Retinal pigment epithelial cell (primary cell): ENCODE results near the gene PAXX.

Experiments
- DNase-seq: peaks from one replicate; pipeline ENCODE4 v3.0.0-alpha.2; 2010; ENCODE audit warnings: low read depth
- H3K4me3 ChIP-seq: 2 replicates; pipeline ENCODE4 v1.5.1; 2011; ENCODE audit warnings: mild to moderate bottlenecking, low read length, control low read depth, moderate library complexity
- TF ChIP-seq, protein P1 (sequence below): conservative IDR thresholded peaks from 2 replicates; pipeline ENCODE4 v1.5.1; 2011; ENCODE audit warnings: low read depth, low read length, control low read depth, inconsistent platforms

Gene PAXX

DNA sequence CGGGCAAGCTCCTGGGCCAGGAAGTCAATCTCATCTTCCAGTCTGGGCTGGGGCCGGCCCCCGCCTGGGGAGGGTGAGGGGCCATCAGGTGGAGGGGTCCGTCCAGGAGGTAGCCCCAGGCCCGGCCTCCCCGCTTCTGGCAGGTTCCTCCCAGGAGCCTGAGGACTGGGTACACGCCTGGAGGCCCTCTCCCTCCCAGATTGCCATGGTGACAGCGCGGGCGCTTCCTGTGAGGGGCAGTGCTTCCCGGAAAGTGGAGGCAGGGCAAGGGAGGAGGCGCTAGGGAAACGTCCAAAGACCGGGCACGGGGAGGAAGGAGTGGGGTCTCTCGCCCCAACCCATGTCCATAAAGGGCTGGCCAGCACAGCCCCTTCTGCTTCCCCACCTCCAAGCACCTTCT, 48.9 kb downstream of the PAXX start:
- TF ChIP-seq, protein P1, sequence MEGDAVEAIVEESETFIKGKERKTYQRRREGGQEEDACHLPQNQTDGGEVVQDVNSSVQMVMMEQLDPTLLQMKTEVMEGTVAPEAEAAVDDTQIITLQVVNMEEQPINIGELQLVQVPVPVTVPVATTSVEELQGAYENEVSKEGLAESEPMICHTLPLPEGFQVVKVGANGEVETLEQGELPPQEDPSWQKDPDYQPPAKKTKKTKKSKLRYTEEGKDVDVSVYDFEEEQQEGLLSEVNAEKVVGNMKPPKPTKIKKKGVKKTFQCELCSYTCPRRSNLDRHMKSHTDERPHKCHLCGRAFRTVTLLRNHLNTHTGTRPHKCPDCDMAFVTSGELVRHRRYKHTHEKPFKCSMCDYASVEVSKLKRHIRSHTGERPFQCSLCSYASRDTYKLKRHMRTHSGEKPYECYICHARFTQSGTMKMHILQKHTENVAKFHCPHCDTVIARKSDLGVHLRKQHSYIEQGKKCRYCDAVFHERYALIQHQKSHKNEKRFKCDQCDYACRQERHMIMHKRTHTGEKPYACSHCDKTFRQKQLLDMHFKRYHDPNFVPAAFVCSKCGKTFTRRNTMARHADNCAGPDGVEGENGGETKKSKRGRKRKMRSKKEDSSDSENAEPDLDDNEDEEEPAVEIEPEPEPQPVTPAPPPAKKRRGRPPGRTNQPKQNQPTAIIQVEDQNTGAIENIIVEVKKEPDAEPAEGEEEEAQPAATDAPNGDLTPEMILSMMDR = no peak
- H3K4me3 ChIP-seq = no peak overlapping the region
- DNase-seq = no peak

DNA sequence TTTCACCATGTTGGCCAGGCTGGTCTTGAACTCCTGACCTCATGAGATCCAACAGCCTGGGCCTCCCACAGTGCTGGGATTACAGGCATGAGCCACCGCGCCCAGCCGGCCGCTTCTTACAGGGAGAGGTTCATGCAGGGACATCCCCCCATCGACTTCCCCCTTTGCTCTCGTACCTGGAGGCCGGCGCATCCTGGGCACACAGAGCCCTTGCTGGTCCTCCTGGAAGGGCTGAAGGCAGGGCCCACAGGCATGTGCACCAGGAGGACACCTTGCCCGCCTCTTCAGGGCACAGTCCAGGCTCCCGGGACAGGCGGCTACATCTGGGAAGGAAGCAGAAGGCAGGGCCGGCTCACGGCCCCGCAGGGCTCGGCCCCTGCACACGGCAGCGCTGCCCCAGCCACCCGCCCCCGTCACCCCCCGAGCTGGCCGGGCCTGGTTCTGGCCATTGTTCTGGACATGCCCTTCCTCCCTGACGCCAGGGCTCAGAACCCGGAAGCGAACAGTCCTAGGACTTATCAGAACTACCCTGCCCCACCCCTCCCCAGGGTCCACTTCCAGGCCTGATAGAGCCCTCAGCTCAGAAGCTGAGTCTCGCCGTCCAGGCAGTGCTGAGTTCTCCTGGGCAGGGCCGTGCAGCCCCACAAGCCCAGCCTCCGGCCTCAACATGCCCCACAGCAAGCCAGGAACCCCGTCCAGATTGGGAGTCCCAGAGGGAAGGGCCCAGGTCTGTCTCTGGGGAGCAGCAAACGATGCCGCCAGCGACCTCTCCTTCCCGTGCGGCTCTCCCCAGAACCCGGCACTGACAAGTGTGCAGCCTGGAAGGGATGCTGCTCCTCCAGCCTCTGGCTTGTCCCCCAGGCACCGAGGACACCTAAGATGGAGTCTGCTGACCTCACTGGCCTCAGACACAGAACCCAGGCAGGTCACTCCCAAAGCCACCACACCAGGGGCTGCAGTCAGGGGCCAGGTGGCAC, 50.8 kb downstream of the PAXX start:
- no peak overlapping the region for H3K4me3 ChIP-seq
- TF ChIP-seq, protein P1 = no peak
- DNase-seq = no peak
